ENCODE results near the gene RYR3. TPM values are rescaled to one million over a fixed set of nuclear protein-coding genes. Genes with fewer than 3 reads are reported as not detected.
A peak's percentile ranks its signal among the peaks of the same experiment; 100 is the strongest.

The RYR3 gene
- total and polyA plus RNA-seq, 2 donors (not counting 1 experiment from before 2014, with no cell fraction given): 0.17 TPM; not detected in 1

- no peaks in the 10 kb centered on the region for H4K20me1 ChIP-seq (ENCODE audit: control insufficient read depth, extremely low read depth, insufficient read depth, low read length)
- H3K4me1 ChIP-seq (ENCODE audit: control insufficient read depth, extremely low read depth, insufficient read depth, low read length): no peaks in the 10 kb centered on the region
Observed at GRCh38 chr15:33680336-33680735, 369.6 kb downstream of the RYR3 start.

GRCh38 chr15:33693166-33693800, 382.5 kb downstream of the RYR3 start:
- Histone ChIP-seq H3K27me3 (ENCODE audit: control insufficient read depth, insufficient read depth, low read length) (peaks cover 6% of the 10 kb centered on the region), H3K4me2 (ENCODE audit: extremely low read depth, insufficient read depth, low read length) (no peak overlapping the region), H3K36me3 (ENCODE audit: control insufficient read depth, insufficient read depth, low read length) (no peaks in the 10 kb centered on the region), H2AFZ (ENCODE audit: low read length) (no peak overlapping the region), H3K79me2 (ENCODE audit: control insufficient read depth, insufficient read depth, low read length) (no peaks in the 10 kb centered on the region), H3K4me3 (replicated peaks in 1 of 4; ENCODE audit: control extremely low read depth in 1 of 4, insufficient read depth in 1 of 4, low read depth in 3 of 4, low read length in 4 of 4) (no peak overlapping the region), H4K20me1 (ENCODE audit: control insufficient read depth, extremely low read depth, insufficient read depth, low read length) (no peaks in the 10 kb centered on the region), H3K4me1 (ENCODE audit: control insufficient read depth, extremely low read depth, insufficient read depth, low read length) (no peaks in the 10 kb centered on the region), H3K9ac (ENCODE audit: insufficient read depth, low read length) (no peak overlapping the region), H3K27ac (ENCODE audit: insufficient read depth, low read length) (no peak overlapping the region), H3K9me3 (ENCODE audit: control insufficient read depth, insufficient read depth, low read depth, low read length) (no peaks in the 10 kb centered on the region)
- no peak for TF ChIP-seq EZH2 (IDR thresholded peaks at IDR 0.05; ENCODE audit: low read length, missing control alignments)
- TF ChIP-seq CTCF (conservative IDR thresholded peaks at IDR 0.05 in 1 of 2, IDR thresholded peaks at IDR 0.05 in 1 of 2; ENCODE audit: low read depth in 1 of 2, low read length in 2 of 2): no peak
- no peak for DNase-seq (ENCODE audit: low read depth in 2 of 2)

More at GRCh38 chr15:33680336-33680735, 369.6 kb downstream of the RYR3 start:
- no peak overlapping the region for H3K4me2 ChIP-seq (ENCODE audit: extremely low read depth, insufficient read depth, low read length)
- DNase-seq (ENCODE audit: low read depth in 2 of 2): no peak
- no peak overlapping the region for H3K9ac ChIP-seq (ENCODE audit: insufficient read depth, low read length)
- H3K9me3 ChIP-seq (ENCODE audit: control insufficient read depth, insufficient read depth, low read depth, low read length): no peaks in the 10 kb centered on the region
- H3K4me3 ChIP-seq (replicated peaks in 1 of 4; ENCODE audit: control extremely low read depth in 1 of 4, insufficient read depth in 1 of 4, low read depth in 3 of 4, low read length in 4 of 4): no peak overlapping the region
- H3K27me3 ChIP-seq (ENCODE audit: control insufficient read depth, insufficient read depth, low read length): peaks cover 3% of the 10 kb centered on the region
- TF ChIP-seq CTCF (conservative IDR thresholded peaks at IDR 0.05 in 1 of 2, IDR thresholded peaks at IDR 0.05 in 1 of 2; ENCODE audit: low read depth in 1 of 2, low read length in 2 of 2) (no peak), EZH2 (IDR thresholded peaks at IDR 0.05; ENCODE audit: low read length, missing control alignments) (no peak)
- no peak overlapping the region for H2AFZ ChIP-seq (ENCODE audit: low read length)
- H3K79me2 ChIP-seq (ENCODE audit: control insufficient read depth, insufficient read depth, low read length): no peaks in the 10 kb centered on the region
- no peaks in the 10 kb centered on the region for H3K36me3 ChIP-seq (ENCODE audit: control insufficient read depth, insufficient read depth, low read length)
- H3K27ac ChIP-seq (ENCODE audit: insufficient read depth, low read length): no peak overlapping the region

- H3K36me3 ChIP-seq (ENCODE audit: control insufficient read depth, insufficient read depth, low read length): no peaks in the 10 kb centered on the region
- H3K27ac ChIP-seq (ENCODE audit: insufficient read depth, low read length): no peak overlapping the region
- no peaks in the 10 kb centered on the region for H4K20me1 ChIP-seq (ENCODE audit: control insufficient read depth, extremely low read depth, insufficient read depth, low read length)
- H3K4me1 ChIP-seq (ENCODE audit: control insufficient read depth, extremely low read depth, insufficient read depth, low read length): no peaks in the 10 kb centered on the region
- peaks cover 9% of the 10 kb centered on the region for H3K27me3 ChIP-seq (ENCODE audit: control insufficient read depth, insufficient read depth, low read length)
- no peak overlapping the region for H3K9ac ChIP-seq (ENCODE audit: insufficient read depth, low read length)
- H2AFZ ChIP-seq (ENCODE audit: low read length): no peak overlapping the region
- H3K79me2 ChIP-seq (ENCODE audit: control insufficient read depth, insufficient read depth, low read length): no peaks in the 10 kb centered on the region
- no peak overlapping the region for H3K4me2 ChIP-seq (ENCODE audit: extremely low read depth, insufficient read depth, low read length)
- TF ChIP-seq CTCF (conservative IDR thresholded peaks at IDR 0.05 in 1 of 2, IDR thresholded peaks at IDR 0.05 in 1 of 2; ENCODE audit: low read depth in 1 of 2, low read length in 2 of 2) (no peak), EZH2 (IDR thresholded peaks at IDR 0.05; ENCODE audit: low read length, missing control alignments) (no peak)
- H3K9me3 ChIP-seq (ENCODE audit: control insufficient read depth, insufficient read depth, low read depth, low read length): no peaks in the 10 kb centered on the region
- DNase-seq (ENCODE audit: low read depth in 2 of 2): peak in 1 of 2 donors; percentile 19
- H3K4me3 ChIP-seq (replicated peaks in 1 of 4; ENCODE audit: control extremely low read depth in 1 of 4, insufficient read depth in 1 of 4, low read depth in 3 of 4, low read length in 4 of 4): no peak overlapping the region
Observed at GRCh38 chr15:33698126-33698525, 387.4 kb downstream of the RYR3 start.
